HCT116 (cell line): ENCODE data around the gene MSRB3. TPM values are rescaled to one million over a fixed set of nuclear protein-coding genes. Genes with fewer than 3 reads are reported as not detected.

Source experiments
- ATAC-seq: fragments of 200-7000 bp; cut with Tn5 transposase; 2 replicates; pipeline ENCODE4 v1.9.1; 2020; ENCODE audit warnings: mild to moderate bottlenecking, moderate library complexity
- BruUV-seq: library from RNA; stranded (reverse); fragments of 400-500 nt; replicated peaks from 2 replicates; lab custom pipeline; 2021; lab: Mats Ljungman, UMichigan
- CTCF ChIA-PET: fragments of 300-600 bp; sonication (Branson Sonifier 250); formaldehyde crosslinking; loops from one replicate; lab custom pipeline; 2021; ENCODE audit warnings: antibody characterized with exemption; lab: Charles Lee
- POLR2A ChIA-PET: fragments of 300-600, 350-600 bp; sonication (Branson Sonifier 250); formaldehyde crosslinking; loops from one replicate; lab custom pipeline; 2021; ENCODE audit warnings: antibody characterized with exemption; lab: Charles Lee
- RAD21 ChIA-PET, 2 experiments: fragments of 300-600 bp; sonication (Branson Sonifier 250); formaldehyde crosslinking; loops; one replicate each; lab custom pipeline; 2023; ENCODE audit warnings: low total read pairs in 2 of 2; ENCODE audit not compliant: uncharacterized antibody in 2 of 2, unreplicated experiment in 2 of 2, low non-redundant PET in 1 of 2; lab: Charles Lee
- DNase-seq: peaks from one replicate; pipeline ENCODE4 v3.0.0-alpha.2; 2010; ENCODE audit warnings: low read depth, low spot score
- H2AFZ ChIP-seq: fragments of 200-600 bp; shearing (Covaris generic), sonication (generic); 2 replicates; pipeline ENCODE4 v1.6.1; 2017; ENCODE audit warnings: low read depth, mixed run types, mixed read lengths, antibody characterized with exemption, low read length; ENCODE audit not compliant: poor library complexity, severe bottlenecking
- H3K27ac ChIP-seq: 2 replicates; pipeline ENCODE4 v1.5.1; 2012; ENCODE audit warnings: low read depth, low read length
- H3K27me3 ChIP-seq: fragments of 200-600 bp; sonication (generic); 2 replicates; pipeline ENCODE4 v1.6.1; 2016; ENCODE audit warnings: mixed run types, low read length, mixed read lengths; ENCODE audit not compliant: insufficient read depth
- H3K36me3 ChIP-seq, 2 experiments: fragments of 200-500 bp in 1 of 2; fragments of 200-600 bp in 1 of 2; sonication (Bioruptor generic) in 1 of 2; sonication (generic) in 1 of 2; 2 replicates each; pipeline versions ENCODE4 v1.5.1 to v1.6.1; 2014 to 2016; ENCODE audit warnings: low read length in 2 of 2, inconsistent platforms in 1 of 2, mixed read lengths in 1 of 2, mixed run types in 1 of 2; ENCODE audit not compliant: insufficient read depth in 2 of 2, control insufficient read depth in 1 of 2
- H3K4me1 ChIP-seq, 2 experiments: fragments of 200-600 bp in 1 of 2; sonication (generic) in 1 of 2; 2 replicates each; pipeline versions ENCODE4 v1.5.1 to v1.6.1; 2012 to 2017; ENCODE audit warnings: low read length in 2 of 2, inconsistent platforms in 1 of 2, mild to moderate bottlenecking in 1 of 2, mixed read lengths in 1 of 2, mixed run types in 1 of 2, moderate library complexity in 1 of 2; ENCODE audit not compliant: insufficient read depth in 2 of 2, control insufficient read depth in 1 of 2
- H3K4me2 ChIP-seq: fragments of 200-600 bp; sonication (generic); 2 replicates; pipeline ENCODE4 v1.6.1; 2017; ENCODE audit warnings: mixed run types, low read length, mixed read lengths
- H3K4me3 ChIP-seq, 2 experiments: fragments of 200-600 bp in 1 of 2; sonication (generic) in 1 of 2; replicated peaks in 1 of 2; 2 replicates each; pipeline ENCODE4 v1.5.1; 2011 to 2016; ENCODE audit warnings: low read length in 2 of 2, control low read depth in 1 of 2, low read depth in 1 of 2, mild to moderate bottlenecking in 1 of 2, mixed read lengths in 1 of 2, mixed run types in 1 of 2
- H3K79me2 ChIP-seq: fragments of 200-600 bp; sonication (generic); 2 replicates; pipeline ENCODE4 v1.6.1; 2017; ENCODE audit warnings: mild to moderate bottlenecking, mixed run types, low read length, moderate library complexity, mixed read lengths; ENCODE audit not compliant: insufficient read depth
- H3K9ac ChIP-seq: fragments of 200-600 bp; sonication (generic); 2 replicates; pipeline ENCODE4 v1.6.1; 2016; ENCODE audit warnings: low read length, mixed read lengths
- H3K9me2 ChIP-seq: fragments of 200-600 bp; sonication (generic), shearing (Covaris generic); 2 replicates; pipeline ENCODE4 v1.6.1; 2017; ENCODE audit warnings: mixed run types, mild to moderate bottlenecking, moderate library complexity; ENCODE audit not compliant: insufficient read depth
- H3K9me3 ChIP-seq, 2 experiments: fragments of 200-500 bp in 1 of 2; fragments of 200-600 bp in 1 of 2; sonication (Bioruptor generic) in 1 of 2; sonication (generic) in 1 of 2; 2 replicates each; pipeline ENCODE4 v1.6.1; 2014 to 2017; ENCODE audit warnings: low read length in 2 of 2, mixed read lengths in 2 of 2, inconsistent platforms in 1 of 2, low read depth in 1 of 2, mild to moderate bottlenecking in 1 of 2, mixed run types in 1 of 2, moderate library complexity in 1 of 2; ENCODE audit not compliant: control insufficient read depth in 1 of 2, insufficient read depth in 1 of 2
- H4K20me1 ChIP-seq: fragments of 200-600 bp; sonication (generic), shearing (Covaris generic); 2 replicates; pipeline ENCODE4 v1.6.1; 2017; ENCODE audit warnings: mixed run types, mild to moderate bottlenecking, moderate library complexity; ENCODE audit not compliant: insufficient read depth
- EZH2 ChIP-seq: fragments of 200-600 bp; sonication (generic); IDR thresholded peaks from 2 replicates; pipeline ENCODE4 v1.6.1; 2017; ENCODE audit warnings: antibody characterized with exemption, mixed run types
- EZH2phosphoT487 ChIP-seq: fragments of 200-600 bp; IDR thresholded peaks from 2 replicates; pipeline ENCODE4 v1.6.1; 2018; ENCODE audit warnings: antibody characterized with exemption, borderline replicate concordance
- RAD21 ChIP-seq: IDR thresholded peaks from 2 replicates; pipeline ENCODE4 v1.6.1; 2012; ENCODE audit warnings: low read depth, mild to moderate bottlenecking
- SIN3A ChIP-seq: IDR thresholded peaks from 2 replicates; pipeline ENCODE4 v1.6.1; 2012; ENCODE audit warnings: low read depth
- SP1 ChIP-seq: IDR thresholded peaks from 2 replicates; pipeline ENCODE4 v1.6.1; 2012; ENCODE audit warnings: low read depth
- intact Hi-C: fragments of 100-400 bp; cut with micrococcal nuclease; formaldehyde crosslinking; loops from 2 replicates; pipeline ENCODE4 v1.10.0; 2022
- total RNA-seq: library from RNA; stranded (reverse); gene quantifications from one replicate; pipeline ENCODE4 v1.2.1, GENCODE V29; 2021; ENCODE audit not compliant: unreplicated experiment
- TF ChIP-seq, protein P1 (sequence below), 3 experiments: fragments of 200-600 bp in 1 of 3; sonication (generic) in 1 of 3; IDR thresholded peaks in 2 of 3; conservative IDR thresholded peaks in 1 of 3; 2 replicates each; pipeline ENCODE4 v1.5.1; 2012 to 2017; ENCODE audit warnings: low read depth in 2 of 3, low read length in 2 of 3, antibody characterized with exemption in 1 of 3, borderline replicate concordance in 1 of 3, control low read depth in 1 of 3, mild to moderate bottlenecking in 1 of 3, mixed read lengths in 1 of 3, mixed run types in 1 of 3, moderate library complexity in 1 of 3; ENCODE audit not compliant: insufficient read depth in 1 of 3
- TF ChIP-seq, protein P2 (sequence below): IDR thresholded peaks from 2 replicates; pipeline ENCODE4 v1.6.1; 2012
- TF ChIP-seq, protein P3 (sequence below): IDR thresholded peaks from 2 replicates; pipeline ENCODE4 v1.6.1; 2012; ENCODE audit warnings: low read depth

Gene MSRB3
- total RNA-seq, 1 experiment from 2014 or later: 8.2 TPM

DNA sequence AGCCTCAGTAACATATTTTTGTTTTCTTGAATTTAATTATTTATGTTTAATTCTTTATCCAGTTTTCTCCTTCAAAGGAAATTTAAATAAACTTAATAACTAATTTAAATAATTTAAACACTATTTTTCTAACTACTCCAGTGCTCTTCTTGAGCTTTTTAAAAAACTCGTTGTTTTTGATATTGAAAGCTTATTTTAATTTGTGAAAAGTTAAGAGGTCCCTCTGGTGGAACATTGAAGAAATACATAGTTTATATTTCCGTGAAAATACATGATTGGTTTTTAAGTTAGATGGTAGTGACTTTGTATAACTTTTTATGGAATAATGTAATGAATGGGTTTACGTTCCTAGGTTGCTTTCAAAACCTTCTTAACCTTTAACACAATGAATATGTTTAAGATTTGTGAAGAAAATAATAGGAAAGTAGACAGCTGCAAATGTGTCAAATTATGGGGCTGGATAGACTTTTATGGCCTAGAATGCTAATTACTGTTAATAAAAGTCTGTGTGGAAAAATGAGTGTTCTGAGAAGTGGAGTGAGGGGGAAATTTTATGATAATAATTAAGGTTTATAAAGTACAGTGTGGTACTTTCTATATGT lies 45.9 kb upstream of the MSRB3 start:
- DNase-seq (no peak), ATAC-seq (no peak)
- ChIA-PET CTCF (interaction anchor here (0.6 to 1.8 kb wide), 13 partner anchors 8 to 436 kb away, joined by 3 to 10 read pairs (median 4); partner anchors contain the start of gene LEMD3), POLR2A (no interaction called here), RAD21 (interaction anchor here in 1 of 2 experiments (0.7 kb wide), 1 partner anchor 219 kb away, joined by 3 read pairs; no protein-coding TSS in a partner anchor)
- no peak overlapping the region for H3K27ac ChIP-seq
- peaks cover 48% of the 10 kb centered on the region for H3K79me2 ChIP-seq
- no peak overlapping the region for H3K4me2 ChIP-seq
- peaks cover 10% of the 10 kb centered on the region; the same call in 1 of the 2 replicates for H4K20me1 ChIP-seq
- TF ChIP-seq RAD21: peak; percentile 30
- TF ChIP-seq, protein P1, sequence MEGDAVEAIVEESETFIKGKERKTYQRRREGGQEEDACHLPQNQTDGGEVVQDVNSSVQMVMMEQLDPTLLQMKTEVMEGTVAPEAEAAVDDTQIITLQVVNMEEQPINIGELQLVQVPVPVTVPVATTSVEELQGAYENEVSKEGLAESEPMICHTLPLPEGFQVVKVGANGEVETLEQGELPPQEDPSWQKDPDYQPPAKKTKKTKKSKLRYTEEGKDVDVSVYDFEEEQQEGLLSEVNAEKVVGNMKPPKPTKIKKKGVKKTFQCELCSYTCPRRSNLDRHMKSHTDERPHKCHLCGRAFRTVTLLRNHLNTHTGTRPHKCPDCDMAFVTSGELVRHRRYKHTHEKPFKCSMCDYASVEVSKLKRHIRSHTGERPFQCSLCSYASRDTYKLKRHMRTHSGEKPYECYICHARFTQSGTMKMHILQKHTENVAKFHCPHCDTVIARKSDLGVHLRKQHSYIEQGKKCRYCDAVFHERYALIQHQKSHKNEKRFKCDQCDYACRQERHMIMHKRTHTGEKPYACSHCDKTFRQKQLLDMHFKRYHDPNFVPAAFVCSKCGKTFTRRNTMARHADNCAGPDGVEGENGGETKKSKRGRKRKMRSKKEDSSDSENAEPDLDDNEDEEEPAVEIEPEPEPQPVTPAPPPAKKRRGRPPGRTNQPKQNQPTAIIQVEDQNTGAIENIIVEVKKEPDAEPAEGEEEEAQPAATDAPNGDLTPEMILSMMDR (IDR thresholded peaks at IDR 0.05 in 2 of 3, conservative IDR thresholded peaks at IDR 0.05 in 1 of 3; ENCODE audit: borderline replicate concordance in 1 of 3, insufficient read depth in 1 of 3, low read depth in 2 of 3, low read length in 2 of 3): peak; percentile 18 to 52 (median 18); a peak in 3 of 6 replicates
- no peak for TF ChIP-seq SP1
- H3K27me3 ChIP-seq: no peaks in the 10 kb centered on the region
- no peak overlapping the region for H2AFZ ChIP-seq
- no peak overlapping the region for H3K9ac ChIP-seq
- H3K9me3 ChIP-seq: peaks cover 4 to 15% of the 10 kb centered on the region in 2 experiments; a peak in 2 of 4 replicates
- no peaks in the 10 kb centered on the region for H3K9me2 ChIP-seq
- peaks cover 0 to 16% of the 10 kb centered on the region in 2 experiments; a peak in 1 of 4 replicates for H3K36me3 ChIP-seq
- intact Hi-C loops: loop anchor here (2.0 kb wide), 1 partner anchor 340 kb away; no protein-coding TSS in a partner anchor
- H3K4me3 ChIP-seq: no peak overlapping the region
- BruUV-seq: no TSS peak
- peaks cover 0 to 9% of the 10 kb centered on the region in 2 experiments; a peak in 2 of 4 replicates for H3K4me1 ChIP-seq

DNA sequence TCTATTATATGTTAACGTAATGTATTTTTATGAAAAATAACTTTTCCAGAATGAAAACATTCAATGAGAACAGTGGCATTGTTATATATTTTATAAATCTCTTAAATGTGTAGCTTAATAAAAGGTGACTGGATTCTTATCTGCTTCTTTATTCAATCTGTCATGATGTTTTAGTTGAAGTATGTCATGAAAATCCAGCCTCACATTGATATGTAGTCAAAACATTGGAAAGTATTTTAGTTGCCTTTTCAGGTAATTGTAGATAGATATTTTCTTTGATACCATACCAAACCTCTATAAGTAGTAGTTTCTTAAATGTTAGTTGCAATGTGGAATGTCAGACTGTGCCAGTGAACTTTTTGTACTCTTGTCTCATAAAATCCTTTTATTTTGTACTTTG lies 41.3 kb upstream of the MSRB3 start:
- intact Hi-C loops: no loop called here
- H3K4me3 ChIP-seq: no peak overlapping the region
- no peaks in the 10 kb centered on the region for H3K27me3 ChIP-seq
- ATAC-seq (no peak), DNase-seq (no peak)
- no peaks in the 10 kb centered on the region for H3K9me2 ChIP-seq
- H2AFZ ChIP-seq: no peak overlapping the region
- H3K36me3 ChIP-seq: peaks cover 7 to 11% of the 10 kb centered on the region in 2 experiments; a peak in 2 of 4 replicates
- H3K27ac ChIP-seq: no peak overlapping the region
- peaks cover 10% of the 10 kb centered on the region; the same call in 1 of the 2 replicates for H4K20me1 ChIP-seq
- no peak overlapping the region for H3K4me2 ChIP-seq
- no TSS peak for BruUV-seq
- H3K4me1 ChIP-seq: no peaks in the 10 kb centered on the region
- RAD21 ChIA-PET: interaction anchor here in 1 of 2 experiments (0.5 kb wide), 1 partner anchor 25 kb away, joined by 4 read pairs; no protein-coding TSS in a partner anchor
- no peaks in the 10 kb centered on the region for H3K9me3 ChIP-seq
- no peak overlapping the region for H3K9ac ChIP-seq
- CTCF ChIA-PET: no interaction called here
- H3K79me2 ChIP-seq: peaks cover 19% of the 10 kb centered on the region
- POLR2A ChIA-PET: no interaction called here
- TF ChIP-seq EZH2 (no peak), EZH2phosphoT487 (no peak), SIN3A (no peak)
- TF ChIP-seq, protein P1 (IDR thresholded peaks at IDR 0.05 in 2 of 3, conservative IDR thresholded peaks at IDR 0.05 in 1 of 3; ENCODE audit: borderline replicate concordance in 1 of 3, insufficient read depth in 1 of 3, low read depth in 2 of 3, low read length in 2 of 3): no peak
- TF ChIP-seq, protein P2, sequence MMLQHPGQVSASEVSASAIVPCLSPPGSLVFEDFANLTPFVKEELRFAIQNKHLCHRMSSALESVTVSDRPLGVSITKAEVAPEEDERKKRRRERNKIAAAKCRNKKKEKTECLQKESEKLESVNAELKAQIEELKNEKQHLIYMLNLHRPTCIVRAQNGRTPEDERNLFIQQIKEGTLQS: no peak
- TF ChIP-seq, protein P3, sequence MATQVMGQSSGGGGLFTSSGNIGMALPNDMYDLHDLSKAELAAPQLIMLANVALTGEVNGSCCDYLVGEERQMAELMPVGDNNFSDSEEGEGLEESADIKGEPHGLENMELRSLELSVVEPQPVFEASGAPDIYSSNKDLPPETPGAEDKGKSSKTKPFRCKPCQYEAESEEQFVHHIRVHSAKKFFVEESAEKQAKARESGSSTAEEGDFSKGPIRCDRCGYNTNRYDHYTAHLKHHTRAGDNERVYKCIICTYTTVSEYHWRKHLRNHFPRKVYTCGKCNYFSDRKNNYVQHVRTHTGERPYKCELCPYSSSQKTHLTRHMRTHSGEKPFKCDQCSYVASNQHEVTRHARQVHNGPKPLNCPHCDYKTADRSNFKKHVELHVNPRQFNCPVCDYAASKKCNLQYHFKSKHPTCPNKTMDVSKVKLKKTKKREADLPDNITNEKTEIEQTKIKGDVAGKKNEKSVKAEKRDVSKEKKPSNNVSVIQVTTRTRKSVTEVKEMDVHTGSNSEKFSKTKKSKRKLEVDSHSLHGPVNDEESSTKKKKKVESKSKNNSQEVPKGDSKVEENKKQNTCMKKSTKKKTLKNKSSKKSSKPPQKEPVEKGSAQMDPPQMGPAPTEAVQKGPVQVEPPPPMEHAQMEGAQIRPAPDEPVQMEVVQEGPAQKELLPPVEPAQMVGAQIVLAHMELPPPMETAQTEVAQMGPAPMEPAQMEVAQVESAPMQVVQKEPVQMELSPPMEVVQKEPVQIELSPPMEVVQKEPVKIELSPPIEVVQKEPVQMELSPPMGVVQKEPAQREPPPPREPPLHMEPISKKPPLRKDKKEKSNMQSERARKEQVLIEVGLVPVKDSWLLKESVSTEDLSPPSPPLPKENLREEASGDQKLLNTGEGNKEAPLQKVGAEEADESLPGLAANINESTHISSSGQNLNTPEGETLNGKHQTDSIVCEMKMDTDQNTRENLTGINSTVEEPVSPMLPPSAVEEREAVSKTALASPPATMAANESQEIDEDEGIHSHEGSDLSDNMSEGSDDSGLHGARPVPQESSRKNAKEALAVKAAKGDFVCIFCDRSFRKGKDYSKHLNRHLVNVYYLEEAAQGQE: no peak
